Hepatocyte (in vitro differentiated cells): Measurements from ENCODE around the gene CALML3.

Source experiments
- EZH2 ChIP-seq: fragments of 200-600 bp; sonication (generic); IDR thresholded peaks from 2 replicates; pipeline ENCODE4 v1.6.1; 2016; ENCODE audit warnings: antibody characterized with exemption, mild to moderate bottlenecking, borderline replicate concordance
- EZH2phosphoT487 ChIP-seq: fragments of 200-600 bp; sonication (generic); IDR thresholded peaks from one replicate; pipeline ENCODE4 v1.6.1; 2018; ENCODE audit warnings: antibody characterized with exemption, mild to moderate bottlenecking, low read depth, moderate library complexity; ENCODE audit not compliant: unreplicated experiment, severe bottlenecking
- TF ChIP-seq, protein P1 (sequence below): fragments of 200-600 bp; sonication (generic); IDR thresholded peaks from 2 replicates; pipeline ENCODE4 v1.5.1; 2016; ENCODE audit warnings: antibody characterized with exemption, mild to moderate bottlenecking; ENCODE audit not compliant: poor library complexity

DNA sequence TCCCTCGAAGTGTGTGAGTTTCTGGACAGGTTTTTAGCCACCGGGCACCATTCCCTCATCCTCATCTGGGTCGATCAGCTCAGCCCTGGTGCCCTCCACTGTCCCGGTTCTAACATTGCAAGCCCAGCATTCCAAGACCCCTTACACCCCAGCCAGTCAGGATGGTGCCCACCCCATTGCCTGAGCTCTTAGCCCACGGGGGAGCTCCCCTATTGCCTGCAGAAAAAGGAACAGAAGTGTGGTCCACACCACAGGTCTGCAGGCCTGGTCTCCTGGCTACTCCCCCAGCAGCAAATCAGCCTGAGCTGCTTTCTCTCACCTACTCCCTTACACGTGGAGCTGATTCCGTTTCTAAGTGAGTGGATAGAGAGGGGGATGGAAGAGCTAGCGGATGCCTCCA, 30.1 kb upstream of the CALML3 start:
- TF ChIP-seq, protein P1, sequence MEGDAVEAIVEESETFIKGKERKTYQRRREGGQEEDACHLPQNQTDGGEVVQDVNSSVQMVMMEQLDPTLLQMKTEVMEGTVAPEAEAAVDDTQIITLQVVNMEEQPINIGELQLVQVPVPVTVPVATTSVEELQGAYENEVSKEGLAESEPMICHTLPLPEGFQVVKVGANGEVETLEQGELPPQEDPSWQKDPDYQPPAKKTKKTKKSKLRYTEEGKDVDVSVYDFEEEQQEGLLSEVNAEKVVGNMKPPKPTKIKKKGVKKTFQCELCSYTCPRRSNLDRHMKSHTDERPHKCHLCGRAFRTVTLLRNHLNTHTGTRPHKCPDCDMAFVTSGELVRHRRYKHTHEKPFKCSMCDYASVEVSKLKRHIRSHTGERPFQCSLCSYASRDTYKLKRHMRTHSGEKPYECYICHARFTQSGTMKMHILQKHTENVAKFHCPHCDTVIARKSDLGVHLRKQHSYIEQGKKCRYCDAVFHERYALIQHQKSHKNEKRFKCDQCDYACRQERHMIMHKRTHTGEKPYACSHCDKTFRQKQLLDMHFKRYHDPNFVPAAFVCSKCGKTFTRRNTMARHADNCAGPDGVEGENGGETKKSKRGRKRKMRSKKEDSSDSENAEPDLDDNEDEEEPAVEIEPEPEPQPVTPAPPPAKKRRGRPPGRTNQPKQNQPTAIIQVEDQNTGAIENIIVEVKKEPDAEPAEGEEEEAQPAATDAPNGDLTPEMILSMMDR, result no peak
- TF ChIP-seq EZH2 (no peak), EZH2phosphoT487 (no peak)
